ENCODE results near the gene QSOX2.

QSOX2 gene

GRCh38 chr9:136245219-136246150 lies at the start of gene QSOX2:
Gene QSOX2, minus strand, starts transcription at chr9:136245812. Its CDS starts 9 bp downstream, at chr9:136245803.
- TF ChIP-seq GATA2 (IDR thresholded peaks at IDR 0.05; ENCODE audit: low read depth, low read length) (no peak), GATA3 (IDR thresholded peaks at IDR 0.05; ENCODE audit: low read depth, low read length) (no peak)

GRCh38 chr9:136295055-136295454 lies 49.4 kb upstream of the QSOX2 start:
- TF ChIP-seq GATA2 (IDR thresholded peaks at IDR 0.05; ENCODE audit: low read depth, low read length) (no peak), GATA3 (IDR thresholded peaks at IDR 0.05; ENCODE audit: low read depth, low read length) (no peak)

- TF ChIP-seq GATA2 (IDR thresholded peaks at IDR 0.05; ENCODE audit: low read depth, low read length) (no peak), GATA3 (IDR thresholded peaks at IDR 0.05; ENCODE audit: low read depth, low read length) (no peak)
Observed at GRCh38 chr9:136294437-136294836, 48.8 kb upstream of the QSOX2 start.

- TF ChIP-seq GATA3 (IDR thresholded peaks at IDR 0.05; ENCODE audit: low read depth, low read length), result no peak
- no peak for TF ChIP-seq GATA2 (IDR thresholded peaks at IDR 0.05; ENCODE audit: low read depth, low read length)
Observed at GRCh38 chr9:136293476-136294077, 48.0 kb upstream of the QSOX2 start.

GRCh38 chr9:136292591-136293448 lies 47.2 kb upstream of the QSOX2 start:
- no peak for TF ChIP-seq GATA2 (IDR thresholded peaks at IDR 0.05; ENCODE audit: low read depth, low read length)
- TF ChIP-seq GATA3 (IDR thresholded peaks at IDR 0.05; ENCODE audit: low read depth, low read length), result no peak

GRCh38 chr9:136292026-136292538 lies 46.5 kb upstream of the QSOX2 start:
- no peak for TF ChIP-seq GATA3 (IDR thresholded peaks at IDR 0.05; ENCODE audit: low read depth, low read length)
- TF ChIP-seq GATA2 (IDR thresholded peaks at IDR 0.05; ENCODE audit: low read depth, low read length), result no peak

GRCh38 chr9:136291306-136292025 lies 45.9 kb upstream of the QSOX2 start:
- no peak for TF ChIP-seq GATA3 (IDR thresholded peaks at IDR 0.05; ENCODE audit: low read depth, low read length)
- no peak for TF ChIP-seq GATA2 (IDR thresholded peaks at IDR 0.05; ENCODE audit: low read depth, low read length)

GRCh38 chr9:136290508-136291000 lies 44.9 kb upstream of the QSOX2 start:
- TF ChIP-seq GATA3 (IDR thresholded peaks at IDR 0.05; ENCODE audit: low read depth, low read length) (no peak), GATA2 (IDR thresholded peaks at IDR 0.05; ENCODE audit: low read depth, low read length) (no peak)

GRCh38 chr9:136289651-136290507 lies 44.3 kb upstream of the QSOX2 start:
- TF ChIP-seq GATA2 (IDR thresholded peaks at IDR 0.05; ENCODE audit: low read depth, low read length) (no peak), GATA3 (IDR thresholded peaks at IDR 0.05; ENCODE audit: low read depth, low read length) (no peak)

GRCh38 chr9:136287960-136288753 lies 42.5 kb upstream of the QSOX2 start:
- TF ChIP-seq GATA3 (IDR thresholded peaks at IDR 0.05; ENCODE audit: low read depth, low read length) (no peak), GATA2 (IDR thresholded peaks at IDR 0.05; ENCODE audit: low read depth, low read length) (no peak)

- no peak for TF ChIP-seq GATA3 (IDR thresholded peaks at IDR 0.05; ENCODE audit: low read depth, low read length)
- no peak for TF ChIP-seq GATA2 (IDR thresholded peaks at IDR 0.05; ENCODE audit: low read depth, low read length)
Observed at GRCh38 chr9:136286987-136287379, 41.4 kb upstream of the QSOX2 start.
